ENCODE results near the gene MBD5. TPM values are rescaled to one million over a fixed set of nuclear protein-coding genes. Genes with fewer than 3 reads are reported as not detected.

The MBD5 gene
- total RNA-seq, 4 donors from 2014 or later: 40.3 to 77.0 (median 50.4) TPM

DNA sequence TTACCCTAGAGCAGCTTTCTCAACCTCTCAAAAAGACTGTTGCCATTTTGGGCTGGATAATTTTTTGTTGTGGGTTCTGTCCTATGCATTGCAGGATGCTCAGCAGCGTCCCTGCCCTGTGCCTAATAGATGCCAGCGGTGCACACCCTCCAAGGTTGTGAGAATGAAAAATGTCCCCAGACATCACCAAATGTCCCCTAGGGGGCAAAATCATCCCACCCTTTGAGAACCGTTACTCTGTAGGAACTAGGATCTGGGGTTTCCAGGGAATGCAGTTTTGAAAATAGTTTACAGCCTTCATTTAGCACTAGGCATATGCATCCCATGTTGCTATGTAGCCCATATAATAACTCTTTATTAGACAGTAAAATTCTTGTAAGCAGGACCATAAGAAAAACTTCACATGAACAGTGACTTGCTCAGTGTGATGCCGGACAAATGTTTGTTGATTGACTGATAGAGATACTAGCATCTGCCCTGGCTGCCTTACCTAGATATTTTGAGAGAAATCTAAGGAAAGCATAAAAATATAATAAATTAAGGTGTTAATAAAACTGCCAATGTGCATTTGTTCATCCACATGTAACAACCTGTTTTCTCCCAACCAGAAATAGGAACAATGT, 544.5 kb downstream of the MBD5 start:
- no peaks in the 10 kb centered on the region for H3K27me3 ChIP-seq
- no peaks in the 10 kb centered on the region for H3K9me3 ChIP-seq
- no peaks in the 10 kb centered on the region for H3K36me3 ChIP-seq
- no peak overlapping the region for H3K4me3 ChIP-seq
- no peak overlapping the region for H3K27ac ChIP-seq
- ATAC-seq: no peak
- H3K4me1 ChIP-seq: no peaks in the 10 kb centered on the region
- TF ChIP-seq, protein P1, sequence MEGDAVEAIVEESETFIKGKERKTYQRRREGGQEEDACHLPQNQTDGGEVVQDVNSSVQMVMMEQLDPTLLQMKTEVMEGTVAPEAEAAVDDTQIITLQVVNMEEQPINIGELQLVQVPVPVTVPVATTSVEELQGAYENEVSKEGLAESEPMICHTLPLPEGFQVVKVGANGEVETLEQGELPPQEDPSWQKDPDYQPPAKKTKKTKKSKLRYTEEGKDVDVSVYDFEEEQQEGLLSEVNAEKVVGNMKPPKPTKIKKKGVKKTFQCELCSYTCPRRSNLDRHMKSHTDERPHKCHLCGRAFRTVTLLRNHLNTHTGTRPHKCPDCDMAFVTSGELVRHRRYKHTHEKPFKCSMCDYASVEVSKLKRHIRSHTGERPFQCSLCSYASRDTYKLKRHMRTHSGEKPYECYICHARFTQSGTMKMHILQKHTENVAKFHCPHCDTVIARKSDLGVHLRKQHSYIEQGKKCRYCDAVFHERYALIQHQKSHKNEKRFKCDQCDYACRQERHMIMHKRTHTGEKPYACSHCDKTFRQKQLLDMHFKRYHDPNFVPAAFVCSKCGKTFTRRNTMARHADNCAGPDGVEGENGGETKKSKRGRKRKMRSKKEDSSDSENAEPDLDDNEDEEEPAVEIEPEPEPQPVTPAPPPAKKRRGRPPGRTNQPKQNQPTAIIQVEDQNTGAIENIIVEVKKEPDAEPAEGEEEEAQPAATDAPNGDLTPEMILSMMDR (IDR thresholded peaks at IDR 0.05): peak in 2 of 4 experiments; percentile 9 to 41
- TF ChIP-seq EP300 (IDR thresholded peaks at IDR 0.05): no peak
- TF ChIP-seq POLR2AphosphoS5 (IDR thresholded peaks at IDR 0.05): no peak
- TF ChIP-seq POLR2A (IDR thresholded peaks at IDR 0.05): no peak
- 57 to 59% methylated on average over 4 of the region's 4 CpGs for WGBS, 2 donors (ENCODE audit: low coverage in 1 of 2)

Small RNAs within 50 kb of the gene (small RNA-seq; reads per million reads assigned to genes)
- 0 reads per million in 4 donors for gene RF00554

Other genes with a start within 250 kb of the MBD5 start
- gene ACVR2A, start 176.1 kb upstream of the MBD5 start, total RNA-seq: 10 to 100 TPM; 23.0 to 48.1 (median 23.8) TPM
- gene ORC4, start 354 bp upstream of the MBD5 start, total RNA-seq: 10 to 100 TPM; 32.6 to 72.3 (median 51.8) TPM